CD4-positive, alpha-beta T cell treated with Interleukin-21 for 1 hour (primary cell): ENCODE results near the gene TRIML2.

ENCODE experiments used
- DNase-seq: peaks from one replicate; pipeline ENCODE4 v3.0.0-alpha.2; 2020

TRIML2 gene, protein sequence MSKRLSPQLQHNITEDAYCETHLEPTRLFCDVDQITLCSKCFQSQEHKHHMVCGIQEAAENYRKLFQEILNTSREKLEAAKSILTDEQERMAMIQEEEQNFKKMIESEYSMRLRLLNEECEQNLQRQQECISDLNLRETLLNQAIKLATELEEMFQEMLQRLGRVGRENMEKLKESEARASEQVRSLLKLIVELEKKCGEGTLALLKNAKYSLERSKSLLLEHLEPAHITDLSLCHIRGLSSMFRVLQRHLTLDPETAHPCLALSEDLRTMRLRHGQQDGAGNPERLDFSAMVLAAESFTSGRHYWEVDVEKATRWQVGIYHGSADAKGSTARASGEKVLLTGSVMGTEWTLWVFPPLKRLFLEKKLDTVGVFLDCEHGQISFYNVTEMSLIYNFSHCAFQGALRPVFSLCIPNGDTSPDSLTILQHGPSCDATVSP

DNA sequence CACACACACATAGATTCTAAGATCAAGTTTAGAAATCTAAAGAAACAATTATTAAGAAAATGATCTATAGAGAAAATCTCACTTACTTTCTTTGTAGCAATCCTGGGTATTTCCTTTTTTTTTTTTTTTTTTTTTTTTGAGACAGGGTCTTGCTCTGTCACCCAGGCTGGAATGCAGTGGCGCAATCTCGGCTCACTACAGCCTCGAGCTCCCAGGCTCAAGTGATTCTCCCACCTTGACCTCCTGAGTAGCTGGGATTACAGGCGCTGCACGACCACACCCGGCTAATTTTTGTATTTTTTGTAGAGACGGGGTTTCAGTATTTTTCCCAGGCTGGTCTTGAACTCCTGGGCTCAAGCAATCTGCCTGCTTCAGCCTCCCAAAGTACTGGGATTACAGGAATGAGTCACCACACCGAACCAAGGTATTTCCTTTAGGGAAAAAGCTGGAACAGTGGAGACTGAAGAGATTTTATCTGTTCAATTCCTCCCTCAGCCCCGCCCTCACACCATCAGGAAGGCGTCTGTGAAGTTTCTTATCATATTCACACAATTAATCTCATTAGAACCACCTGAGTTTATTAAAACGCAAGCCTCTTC, at the start of gene TRIML2:
Gene TRIML2, minus strand, starts transcription at position 447 of the 599 bp plus-strand sequence. CDS start 4,235 bp downstream, outside the sequence.
- no peak for DNase-seq

DNA sequence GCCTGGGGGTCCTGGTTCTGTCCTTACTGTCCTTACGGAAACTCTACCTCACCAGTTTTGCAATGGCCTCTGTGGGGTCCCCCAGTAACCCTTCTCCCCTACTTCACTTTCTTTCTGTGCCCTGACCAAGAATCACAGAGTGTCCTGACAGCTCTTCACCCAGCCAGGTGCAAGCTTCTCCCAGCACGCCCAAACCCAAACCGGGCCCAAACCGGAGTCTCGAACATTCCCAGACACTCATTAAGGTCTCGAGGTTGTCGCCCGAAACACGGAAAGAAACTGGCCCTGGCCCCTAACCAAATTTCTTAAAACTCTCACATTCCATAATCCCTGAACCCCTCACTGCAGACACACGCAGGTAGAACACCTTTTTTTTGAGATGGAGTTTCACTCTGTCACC, 48.9 kb upstream of the TRIML2 start:
- no peak for DNase-seq

DNA sequence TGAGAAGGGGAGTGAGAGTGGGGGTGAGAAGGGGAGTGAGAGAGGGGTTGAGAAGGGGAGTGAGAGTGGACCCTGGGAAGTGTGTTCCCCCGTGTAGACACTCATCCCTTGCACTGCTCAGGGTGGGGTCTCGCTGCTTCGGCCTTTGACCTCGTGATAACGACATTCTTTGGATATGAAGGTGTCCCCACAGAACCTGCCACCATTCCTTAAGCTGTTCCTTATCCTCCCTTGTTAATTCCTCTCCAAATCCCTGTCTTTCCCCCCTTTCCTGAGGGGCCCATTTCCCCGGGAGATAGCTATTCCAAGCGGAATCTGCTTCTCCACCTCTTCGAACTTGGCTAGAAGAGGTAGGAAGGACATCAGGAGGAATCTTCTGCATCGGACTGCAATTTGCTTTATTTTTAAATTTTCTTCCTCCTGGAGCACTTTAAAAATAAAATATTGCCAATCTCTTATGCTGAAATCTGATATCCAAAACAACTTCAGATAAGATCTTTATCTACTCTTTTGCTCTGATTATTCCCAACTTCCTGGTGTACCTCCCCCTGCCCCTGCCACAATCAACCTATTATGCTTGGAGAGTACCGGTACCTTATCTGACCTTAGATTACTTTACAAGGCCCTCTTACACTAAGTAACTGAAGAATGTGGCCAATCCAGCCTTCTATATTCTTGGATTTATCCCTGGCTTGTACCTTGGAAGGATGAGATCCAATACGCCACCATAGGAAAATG, 45.4 kb upstream of the TRIML2 start:
- DNase-seq, result no peak

DNA sequence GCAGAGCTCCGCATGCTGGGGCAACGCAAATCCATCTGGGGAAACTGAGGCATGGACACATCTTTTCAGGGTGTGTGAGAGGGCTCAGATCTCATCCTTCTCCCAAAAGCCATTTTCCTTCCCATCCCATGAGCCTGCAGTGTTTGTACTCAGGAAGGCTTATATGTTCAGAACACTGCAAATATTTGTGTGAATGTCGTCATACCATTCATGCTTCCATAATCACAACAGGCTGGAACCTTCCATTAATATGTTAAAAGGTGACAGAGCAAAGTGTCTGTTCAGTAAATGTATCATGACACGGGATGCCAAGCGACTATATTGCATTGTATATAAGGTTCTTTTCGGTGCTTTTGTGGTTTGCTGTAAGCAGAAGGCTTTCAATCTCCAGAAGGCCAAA, 38.4 kb upstream of the TRIML2 start:
- no peak for DNase-seq

DNA sequence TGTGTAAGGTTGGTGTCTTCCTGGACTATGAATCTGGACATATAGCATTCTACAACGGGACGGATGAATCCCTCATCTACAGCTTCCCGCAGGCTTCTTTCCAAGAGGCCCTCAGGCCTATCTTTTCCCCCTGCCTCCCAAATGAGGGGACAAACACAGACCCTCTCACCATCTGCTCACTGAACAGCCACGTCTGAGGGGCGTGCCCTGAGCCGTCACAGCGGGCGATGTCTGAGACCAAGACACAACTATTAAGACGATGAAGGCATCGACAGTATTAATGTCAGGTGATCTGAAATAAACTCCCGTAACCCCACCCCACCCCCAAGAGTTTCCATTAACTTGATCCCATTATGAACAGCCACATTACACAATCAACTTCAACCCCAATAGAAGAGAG, 37.8 kb upstream of the TRIML2 start:
- no peak for DNase-seq

DNA sequence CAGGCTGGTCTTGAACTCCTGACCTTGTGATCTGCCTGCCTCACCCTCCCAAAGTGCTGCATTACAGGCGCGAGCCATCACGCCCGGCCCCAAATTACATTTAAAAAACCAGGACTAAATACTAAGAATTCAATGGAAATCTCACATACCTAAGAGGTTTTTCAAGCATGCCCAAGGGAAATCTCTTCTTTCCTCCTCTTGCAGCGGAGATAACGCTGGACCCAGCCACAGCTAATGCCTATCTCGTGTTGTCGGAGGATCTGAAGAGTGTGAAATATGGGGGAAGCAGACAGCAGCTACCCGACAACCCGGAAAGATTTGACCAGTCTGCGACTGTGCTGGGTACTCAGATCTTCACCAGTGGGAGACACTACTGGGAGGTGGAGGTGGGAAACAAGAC, 37.2 kb upstream of the TRIML2 start:
- no peak for DNase-seq

DNA sequence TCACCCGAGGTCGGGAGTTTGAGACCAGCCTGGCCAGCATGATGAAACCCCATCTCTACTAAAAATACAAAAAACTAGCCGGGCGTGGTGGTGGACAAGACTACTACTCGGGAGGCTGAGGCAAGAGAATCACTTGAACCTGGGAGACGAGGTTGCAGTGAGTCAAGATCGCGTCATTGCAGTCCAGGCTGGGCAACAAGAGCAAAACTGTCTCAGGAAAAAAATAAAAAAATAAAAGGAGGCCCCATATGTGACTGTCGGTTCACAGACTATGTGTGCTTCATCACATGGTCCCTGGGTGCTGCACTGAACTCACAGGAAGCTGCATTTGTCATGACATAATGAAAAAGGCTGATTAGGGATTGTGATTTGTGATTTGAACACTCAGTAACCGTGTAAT, 36.2 kb upstream of the TRIML2 start:
- no peak for DNase-seq

DNA sequence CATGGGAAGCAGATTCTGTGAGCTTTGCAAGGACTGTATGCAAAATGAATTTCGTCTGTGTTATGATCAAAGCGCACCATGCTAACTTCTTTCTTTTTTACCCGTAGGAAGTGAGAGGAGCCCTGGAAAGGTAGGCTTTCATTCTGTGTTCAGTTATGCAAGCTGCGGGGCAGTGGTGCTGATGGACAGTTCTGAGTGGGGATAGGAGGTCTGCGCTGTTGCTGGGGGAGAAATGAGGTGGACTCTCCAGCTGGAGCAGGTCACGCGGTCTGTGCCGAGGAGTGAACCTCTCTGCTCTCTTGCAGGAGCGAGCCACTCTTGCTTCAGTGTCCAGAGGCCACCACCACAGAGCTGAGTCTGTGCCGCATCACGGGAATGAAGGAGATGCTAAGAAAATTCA, 34.3 kb upstream of the TRIML2 start:
- DNase-seq, result no peak

DNA sequence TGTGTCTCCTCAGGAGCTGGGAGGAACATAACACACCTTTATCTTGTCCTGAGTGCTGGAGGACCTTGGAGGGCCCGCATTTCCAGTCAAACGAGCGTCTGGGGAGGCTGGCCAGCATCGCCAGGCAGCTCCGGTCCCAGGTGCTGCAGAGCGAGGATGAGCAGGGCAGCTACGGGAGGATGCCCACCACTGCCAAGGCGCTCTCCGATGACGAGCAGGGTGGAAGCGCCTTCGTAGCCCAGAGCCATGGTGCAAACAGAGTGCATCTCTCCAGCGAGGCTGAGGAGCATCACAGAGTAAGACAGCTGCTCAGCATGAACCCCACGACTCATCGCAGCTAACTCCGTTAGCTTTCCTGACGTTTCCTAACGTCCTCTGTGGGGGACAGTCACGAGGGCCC, 30.3 kb upstream of the TRIML2 start:
- no peak for DNase-seq

DNA sequence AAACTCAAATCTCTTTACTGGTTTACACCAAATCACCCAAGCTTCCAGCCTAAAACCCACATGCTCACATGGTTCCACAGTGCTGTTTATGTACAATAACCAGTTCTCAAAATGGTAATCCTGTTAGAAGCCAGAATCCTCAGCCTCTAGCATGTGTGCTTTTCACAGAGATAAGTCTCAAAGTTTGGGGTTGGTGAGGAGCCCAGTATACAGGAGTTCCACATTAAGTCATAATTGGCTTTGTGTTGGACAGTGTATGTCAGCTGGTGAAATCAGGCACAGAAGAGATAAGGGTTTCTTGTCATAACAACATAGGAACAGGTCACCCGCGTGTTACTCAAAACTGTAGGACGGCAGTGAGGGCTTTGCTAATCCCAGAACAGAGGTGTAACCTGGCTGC, 29.7 kb upstream of the TRIML2 start, which contains the start of gene TRIML1:
Gene TRIML1, plus strand, starts transcription at position 301 of the 400 bp plus-strand sequence. CDS start 118 bp downstream, outside the sequence.
- DNase-seq, result no peak

DNA sequence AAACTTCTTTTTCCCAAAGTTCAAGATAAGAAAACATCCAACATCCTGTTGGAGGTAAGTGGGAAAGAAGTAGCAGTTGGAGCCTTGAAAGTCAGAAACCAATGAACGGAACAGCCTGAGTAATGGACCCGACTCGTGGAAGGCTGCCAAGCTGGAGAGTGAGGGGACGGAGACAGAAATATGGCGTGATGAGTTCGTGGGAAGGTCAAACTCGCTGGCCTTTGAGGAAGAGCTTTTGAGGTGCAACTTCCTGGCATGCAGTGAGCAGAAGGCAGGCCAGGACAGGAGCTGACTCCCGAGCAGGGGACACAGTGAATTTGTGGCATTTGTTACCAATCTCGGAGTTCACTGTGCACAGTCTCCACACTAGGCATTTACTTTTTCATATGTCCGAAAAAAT, 28.8 kb upstream of the TRIML2 start:
- DNase-seq, result no peak

DNA sequence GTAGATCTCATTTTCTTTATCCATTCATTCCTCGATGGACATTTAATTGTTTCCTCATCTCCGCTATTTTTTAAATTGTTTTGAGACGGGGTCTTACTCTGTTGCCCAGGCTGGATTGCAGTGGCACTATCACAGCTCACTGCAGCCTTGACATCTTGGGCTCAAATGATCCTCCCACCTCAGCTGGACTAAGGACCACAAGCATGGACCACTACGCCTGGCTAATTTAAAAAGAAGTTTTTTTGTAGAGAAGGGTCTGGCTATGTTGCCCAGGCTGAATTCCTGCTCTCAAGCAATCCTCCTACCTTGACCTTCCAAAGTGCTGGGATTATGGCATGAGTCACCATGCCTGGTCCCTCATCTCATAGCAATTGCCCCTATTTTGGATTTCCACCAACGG, 22.8 kb upstream of the TRIML2 start:
- no peak for DNase-seq

DNA sequence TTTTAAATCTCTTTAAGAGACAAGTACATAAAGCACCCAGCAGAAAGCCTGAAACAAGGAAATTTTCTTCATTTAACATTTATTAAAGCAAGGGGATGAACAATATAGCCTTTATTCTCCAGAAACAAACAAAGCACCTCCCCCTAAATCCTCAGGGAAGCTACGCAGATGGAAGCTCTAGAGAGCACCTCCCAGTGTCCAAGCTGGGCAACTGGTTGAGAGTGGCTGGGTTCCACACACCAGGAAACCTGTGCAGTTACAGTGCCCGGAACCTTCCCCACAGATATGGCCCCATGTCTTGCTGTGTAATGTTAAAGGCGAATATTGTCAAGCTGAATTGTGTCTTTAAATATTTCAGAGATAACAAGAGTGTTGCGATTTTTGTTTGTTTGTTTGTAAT, 21.0 kb upstream of the TRIML2 start:
- no peak for DNase-seq

DNA sequence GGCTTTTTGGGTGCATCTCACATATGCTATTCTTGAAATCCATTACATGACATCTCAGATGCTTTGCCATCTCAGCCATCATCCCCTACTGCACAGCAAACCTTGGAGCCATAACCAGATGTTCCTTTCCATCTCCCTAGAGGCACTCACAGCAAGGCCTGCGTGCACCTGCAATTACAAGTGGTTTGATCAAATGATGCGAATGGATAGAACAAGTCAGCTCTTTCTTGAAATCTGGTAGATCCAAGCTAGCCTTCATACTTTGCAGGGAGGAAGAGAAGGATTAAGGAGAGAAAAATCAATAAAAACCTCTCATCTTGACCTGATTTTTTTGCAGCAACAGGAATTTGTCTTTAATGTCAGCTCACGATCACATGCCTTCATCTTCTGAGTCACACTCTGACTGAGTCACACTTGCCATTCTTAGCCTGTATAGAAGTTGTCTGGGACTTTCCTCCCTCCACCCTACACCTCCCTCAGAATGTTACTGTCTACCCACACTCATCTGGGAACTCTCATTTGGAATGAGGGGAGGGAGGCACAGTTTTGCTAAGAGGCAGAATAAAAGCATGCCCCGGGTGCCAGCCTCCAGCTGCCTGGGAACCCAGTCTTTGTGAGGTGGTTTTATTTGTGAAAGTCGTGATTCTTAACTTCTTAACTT, 17.9 kb upstream of the TRIML2 start:
- no peak for DNase-seq

DNA sequence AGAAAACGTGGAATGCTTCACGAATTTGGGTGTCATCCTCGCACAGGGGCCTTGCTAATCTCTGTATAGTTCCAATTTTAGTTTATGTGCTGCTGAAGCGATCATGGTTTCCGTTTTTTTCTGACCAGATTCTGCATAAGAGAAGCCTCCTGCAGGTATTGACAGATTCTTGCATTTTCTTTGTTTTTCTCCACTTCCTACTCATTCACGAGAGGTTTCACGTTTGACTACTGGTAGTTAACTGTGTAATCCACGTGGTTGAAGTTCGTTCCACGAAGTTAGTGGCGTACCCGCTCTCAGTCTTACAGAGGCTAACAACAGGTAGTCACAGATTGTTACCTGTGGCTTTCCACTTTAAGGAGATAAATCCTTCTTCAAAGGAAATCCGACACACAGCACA, 12.1 kb upstream of the TRIML2 start:
- no peak for DNase-seq

DNA sequence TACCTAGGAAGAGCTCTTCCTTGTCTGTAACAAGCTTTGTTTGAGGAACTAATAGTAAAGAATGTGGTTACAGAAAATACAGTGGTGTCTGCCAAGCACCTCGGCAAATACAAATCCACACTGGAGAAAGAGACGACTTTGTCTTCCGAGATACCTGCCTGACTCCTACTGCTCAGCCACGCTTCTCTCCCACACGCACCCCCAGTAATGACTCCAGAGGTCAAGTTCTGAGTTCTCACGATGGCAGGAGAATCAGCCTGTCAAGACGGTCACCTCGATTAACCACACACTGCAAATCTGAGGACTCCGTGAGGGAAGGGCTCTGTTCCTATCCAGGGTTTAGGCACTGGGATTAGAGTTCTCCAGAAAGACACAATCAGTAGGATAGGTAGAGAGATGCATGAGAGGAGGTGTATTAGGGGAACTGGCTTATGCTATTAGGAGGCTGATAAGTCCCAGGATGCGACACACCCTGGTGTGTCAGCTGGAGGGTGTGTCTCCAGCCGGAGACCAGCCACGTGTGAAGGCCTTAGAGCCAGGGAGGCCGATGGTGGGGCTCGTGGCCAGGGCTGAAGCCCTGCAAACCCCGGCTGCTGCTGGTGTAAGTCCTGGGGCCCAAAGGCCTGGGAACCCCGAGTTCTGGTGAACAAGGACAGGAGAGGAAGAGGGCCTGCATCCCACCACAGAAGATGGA, 8.4 kb upstream of the TRIML2 start:
- DNase-seq, result no peak

DNA sequence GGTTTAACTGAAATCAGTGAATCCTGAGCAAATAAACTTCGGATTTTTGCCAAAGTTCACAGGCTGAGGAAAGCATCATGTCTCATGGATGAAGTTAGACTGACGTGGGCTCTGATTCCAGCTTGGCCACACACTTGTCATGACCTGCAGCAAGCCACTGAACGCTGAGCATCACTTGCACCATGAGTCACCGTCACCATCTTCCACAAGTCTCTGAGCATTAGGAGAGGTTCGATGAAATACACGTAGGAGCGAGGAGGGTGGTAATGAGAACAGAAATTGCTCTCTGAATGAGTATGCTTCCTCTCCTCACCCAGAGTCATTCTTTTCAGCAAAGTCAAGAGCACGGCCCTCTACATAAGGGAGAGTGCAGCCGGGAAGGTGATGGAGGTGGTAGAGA, 3.8 kb upstream of the TRIML2 start:
- DNase-seq, result no peak

DNA sequence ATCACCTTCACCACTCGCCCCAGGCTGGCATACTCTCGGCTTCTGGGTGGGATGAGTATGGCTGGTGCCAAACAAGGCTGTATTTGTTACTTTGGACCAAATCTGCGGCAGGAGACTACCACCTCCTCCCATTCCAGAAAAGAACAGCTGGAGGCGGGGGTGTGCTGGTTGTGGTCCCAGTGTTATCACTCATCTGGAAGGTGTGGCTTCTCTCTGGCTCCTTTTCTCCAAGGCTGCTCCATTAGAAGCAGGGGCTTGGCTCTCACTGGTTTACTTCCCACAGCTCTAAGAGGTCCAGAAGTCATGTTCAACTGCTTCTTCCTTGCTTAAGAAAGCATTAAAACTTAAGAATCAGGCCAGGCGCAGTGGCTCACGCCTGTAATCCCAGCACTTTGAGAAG, 2.6 kb upstream of the TRIML2 start:
- DNase-seq, result no peak

DNA sequence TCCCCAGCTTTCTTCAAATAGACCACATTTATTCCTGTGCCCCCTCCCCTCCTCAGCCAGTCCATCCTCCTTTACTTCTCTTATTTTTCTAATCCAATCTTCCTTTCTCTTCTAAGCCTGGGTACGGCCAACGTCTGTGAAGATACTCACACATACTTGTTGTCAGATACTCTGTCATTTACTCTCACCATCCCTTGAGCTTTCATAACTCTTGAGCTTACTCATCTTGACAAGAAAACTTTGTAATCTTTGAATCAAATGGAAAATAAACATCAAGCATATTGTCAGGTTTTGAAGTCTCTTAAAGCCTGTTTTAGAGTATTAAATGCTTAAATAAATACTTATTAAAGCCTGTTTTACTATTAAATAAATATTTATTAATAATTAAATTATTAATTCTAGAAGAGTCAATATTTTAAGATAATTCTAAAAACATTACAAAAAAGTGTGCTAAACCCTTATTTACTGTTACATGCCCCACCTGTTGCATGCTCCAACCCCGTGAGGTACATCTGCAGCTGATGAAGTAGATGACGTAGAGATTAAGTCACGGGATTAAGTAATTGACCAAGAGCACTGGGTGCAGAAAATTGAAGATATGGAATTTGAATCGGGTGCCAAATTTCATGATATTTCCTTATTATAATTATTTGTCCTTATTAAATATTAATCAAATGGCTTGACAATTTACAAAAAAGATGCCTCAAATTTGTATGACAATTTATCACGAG, 1.5 kb upstream of the TRIML2 start:
- DNase-seq, result no peak

DNA sequence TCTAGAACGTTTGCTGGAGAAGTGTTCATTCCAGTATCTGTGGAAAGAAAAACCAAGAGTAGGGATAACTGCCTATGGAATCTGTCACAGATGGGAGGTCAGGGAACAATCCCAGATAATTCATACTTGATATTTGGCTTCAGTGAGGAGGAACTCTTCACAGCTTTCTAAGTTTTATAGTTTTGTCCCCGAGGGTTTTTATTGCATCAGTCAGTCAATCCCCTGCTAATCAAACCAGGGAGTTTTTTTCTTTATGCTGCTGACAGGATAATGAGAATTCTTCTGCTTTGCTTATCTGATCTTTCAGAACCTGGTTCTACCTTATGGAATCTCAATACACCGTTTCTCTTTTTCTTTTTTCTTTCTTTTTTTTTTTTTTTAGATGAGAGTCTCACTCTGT, 633 bp upstream of the TRIML2 start:
- no peak for DNase-seq

DNA sequence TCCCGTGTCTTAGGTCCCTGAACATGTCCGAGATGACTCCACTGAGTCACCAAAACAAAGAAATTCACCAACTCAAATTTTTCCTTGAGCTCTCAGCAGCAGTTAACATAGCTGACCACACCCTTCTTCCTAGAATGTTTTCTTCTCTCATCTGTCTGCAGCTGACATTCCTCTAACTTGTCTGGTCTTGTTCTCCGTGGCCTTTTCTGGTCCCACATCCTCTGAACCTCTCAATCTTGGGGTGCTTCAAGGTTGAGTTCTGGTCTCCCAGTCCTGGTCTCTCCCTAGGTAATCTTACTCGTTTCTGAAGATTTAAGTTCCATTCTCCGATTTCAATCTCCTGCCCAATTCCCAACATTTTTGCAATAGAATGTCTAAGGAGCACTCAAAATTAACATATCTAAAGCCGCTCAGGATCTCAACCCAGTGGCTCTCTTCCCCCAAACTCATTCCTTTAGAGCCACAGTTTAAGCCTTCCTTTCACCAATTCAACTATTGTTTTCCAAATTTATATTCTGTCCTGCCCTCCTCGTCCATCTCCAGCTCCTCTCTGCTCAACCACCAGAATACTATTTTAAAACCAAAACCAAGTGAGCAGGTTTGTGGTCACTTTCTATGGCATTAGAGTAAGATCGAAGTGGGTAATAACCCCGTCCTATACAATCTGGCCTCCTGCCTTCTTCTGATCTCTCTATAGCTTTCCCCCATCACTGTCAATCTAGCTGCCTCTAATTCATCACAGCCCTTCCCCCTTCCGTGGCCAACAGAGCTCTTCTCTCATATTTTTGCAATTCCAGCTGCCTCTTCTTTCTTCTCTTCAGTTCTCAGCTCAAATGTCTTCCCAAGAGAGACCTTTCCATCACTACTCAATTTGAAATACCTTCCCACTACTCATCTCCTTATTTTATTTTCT, 1.2 kb downstream of the TRIML2 start:
- no peak for DNase-seq
